ENCODE data around the gene HNRNPH1. TPM values are rescaled to one million over a fixed set of nuclear protein-coding genes. Genes with fewer than 3 reads are reported as not detected.
"Not testable (repeated sequence)": the region's sequence is repeated elsewhere in the genome, so short reads cannot be mapped to it uniquely, and the experiment has no call there.

The HNRNPH1 gene
- total RNA-seq, 1 experiment from 2014 or later: 723 TPM

DNA sequence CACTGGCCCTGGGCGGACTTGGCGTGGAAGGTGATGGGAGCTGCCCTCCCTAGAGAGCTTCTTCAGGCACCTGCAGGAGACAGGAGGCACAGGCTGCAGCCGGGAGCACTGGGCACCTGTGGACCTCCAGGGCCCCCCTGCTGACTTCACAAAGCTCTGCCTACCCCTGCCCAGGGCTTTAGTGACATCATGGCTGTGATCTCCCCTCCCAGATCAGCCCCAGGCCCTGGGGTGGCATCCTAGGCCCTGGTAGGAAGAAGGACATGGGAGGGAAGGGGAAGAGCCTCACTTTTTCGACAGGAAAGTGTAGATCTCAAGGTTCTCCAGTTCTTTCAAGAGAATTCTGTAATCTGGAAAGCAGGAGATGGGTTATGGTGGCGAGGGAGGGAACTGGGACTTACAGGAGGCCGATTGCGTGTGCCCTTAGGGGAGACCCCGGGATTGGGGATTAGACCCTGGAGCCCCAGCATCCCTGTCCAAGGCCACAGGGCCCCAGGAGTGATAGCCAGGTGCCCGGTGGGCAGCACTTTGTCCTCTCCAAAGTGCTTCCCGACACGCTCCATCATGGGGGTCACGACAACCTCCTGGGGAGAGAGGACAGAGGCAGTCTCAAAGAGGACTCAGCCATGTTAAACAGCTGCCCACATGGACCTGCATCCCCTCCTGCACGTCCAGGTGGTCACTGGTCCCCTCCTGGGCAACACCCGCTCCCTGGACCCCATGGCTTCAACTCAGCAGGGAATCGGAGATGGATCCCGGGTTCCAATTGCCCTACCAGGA lies 19.9 kb upstream of the HNRNPH1 start:
- POLR2A ChIA-PET (ENCODE audit: unreplicated experiment): interaction anchor here (0.6 to 0.7 kb wide), 2 partner anchors 36 to 648 kb away, joined by 3 read pairs; no protein-coding TSS in a partner anchor
- H3K4me3 ChIP-seq; intact Hi-C loops (cut with micrococcal nuclease; ENCODE audit: unreplicated experiment); H3K4me2 ChIP-seq; DNase-seq; CTCF ChIA-PET; H4K20me1 ChIP-seq (ENCODE audit: insufficient read depth); H3K36me3 ChIP-seq (ENCODE audit: low read depth); H3K4me1 ChIP-seq (replicated peaks; ENCODE audit: insufficient read depth); BruUV-seq (replicated peaks); H3K27ac ChIP-seq; H3K9me2 ChIP-seq (ENCODE audit: insufficient read depth); H2AFZ ChIP-seq; H3K79me2 ChIP-seq (ENCODE audit: low read depth); H3F3A ChIP-seq (ENCODE audit: insufficient read depth, low read depth); H3K9me3 ChIP-seq (ENCODE audit: insufficient read depth, low read depth): not testable (repeated sequence)
- H3K27me3 ChIP-seq (ENCODE audit: insufficient read depth, low read depth): peaks cover 21% of the 10 kb centered on the region

DNA sequence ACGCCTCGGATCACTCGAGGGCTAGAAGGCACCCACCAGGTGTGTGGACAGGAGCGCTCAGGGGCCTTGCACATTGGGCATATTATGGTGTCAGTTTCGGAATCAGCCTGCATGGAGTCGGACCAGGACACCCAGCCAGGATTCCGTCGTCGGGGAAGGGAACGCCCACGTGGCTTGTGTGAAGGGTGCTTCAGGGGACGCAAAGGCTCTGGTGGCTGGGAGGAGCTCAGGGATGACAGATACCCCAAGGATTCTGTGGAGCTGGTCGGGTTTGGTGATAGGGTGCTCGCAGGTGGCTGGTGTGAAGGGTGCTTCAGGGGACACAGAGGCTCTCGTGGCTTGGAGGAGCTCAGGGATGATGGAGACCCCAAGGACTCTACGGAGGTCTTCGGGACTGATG lies 19.2 kb upstream of the HNRNPH1 start:
- BruUV-seq (replicated peaks); H3K79me2 ChIP-seq (ENCODE audit: low read depth); POLR2A ChIA-PET (ENCODE audit: unreplicated experiment); H3F3A ChIP-seq (ENCODE audit: insufficient read depth, low read depth); CTCF ChIA-PET; H3K9me3 ChIP-seq (ENCODE audit: insufficient read depth, low read depth); H3K27ac ChIP-seq; H3K9me2 ChIP-seq (ENCODE audit: insufficient read depth); H3K36me3 ChIP-seq (ENCODE audit: low read depth); DNase-seq; H2AFZ ChIP-seq; H4K20me1 ChIP-seq (ENCODE audit: insufficient read depth); intact Hi-C loops (cut with micrococcal nuclease; ENCODE audit: unreplicated experiment); H3K4me1 ChIP-seq (replicated peaks; ENCODE audit: insufficient read depth); H3K4me2 ChIP-seq; H3K4me3 ChIP-seq: not testable (repeated sequence)
- H3K27me3 ChIP-seq (ENCODE audit: insufficient read depth, low read depth): peaks cover 20% of the 10 kb centered on the region

DNA sequence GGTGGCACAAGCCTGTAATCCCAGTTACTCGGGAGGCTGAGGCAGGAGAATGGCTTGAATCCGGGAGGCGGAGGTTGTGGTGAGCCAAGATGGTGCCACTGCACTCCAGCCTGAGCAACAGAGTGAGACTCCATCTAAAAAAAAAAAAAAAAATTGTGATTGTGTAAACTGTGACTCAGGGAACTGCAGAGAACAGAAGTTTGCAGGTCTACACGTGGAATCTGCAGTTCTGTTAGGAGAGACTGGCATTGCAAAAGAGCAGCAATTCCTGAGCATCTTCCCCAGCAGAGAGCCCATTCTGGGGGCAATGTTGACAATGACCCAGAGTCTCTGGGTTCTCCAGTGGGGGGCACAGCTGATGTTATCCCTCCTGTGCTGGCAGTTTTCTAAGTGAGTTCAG lies 18.3 kb upstream of the HNRNPH1 start:
- POLR2A ChIA-PET (ENCODE audit: unreplicated experiment); DNase-seq; H3K9me2 ChIP-seq (ENCODE audit: insufficient read depth); H3K4me3 ChIP-seq; H3K36me3 ChIP-seq (ENCODE audit: low read depth); H3F3A ChIP-seq (ENCODE audit: insufficient read depth, low read depth); intact Hi-C loops (cut with micrococcal nuclease; ENCODE audit: unreplicated experiment); CTCF ChIA-PET; BruUV-seq (replicated peaks); H3K27ac ChIP-seq; H3K4me2 ChIP-seq; H3K9me3 ChIP-seq (ENCODE audit: insufficient read depth, low read depth); H2AFZ ChIP-seq; H3K79me2 ChIP-seq (ENCODE audit: low read depth); H3K4me1 ChIP-seq (replicated peaks; ENCODE audit: insufficient read depth); H4K20me1 ChIP-seq (ENCODE audit: insufficient read depth): not testable (repeated sequence)
- peaks cover 16% of the 10 kb centered on the region for H3K27me3 ChIP-seq (ENCODE audit: insufficient read depth, low read depth)

DNA sequence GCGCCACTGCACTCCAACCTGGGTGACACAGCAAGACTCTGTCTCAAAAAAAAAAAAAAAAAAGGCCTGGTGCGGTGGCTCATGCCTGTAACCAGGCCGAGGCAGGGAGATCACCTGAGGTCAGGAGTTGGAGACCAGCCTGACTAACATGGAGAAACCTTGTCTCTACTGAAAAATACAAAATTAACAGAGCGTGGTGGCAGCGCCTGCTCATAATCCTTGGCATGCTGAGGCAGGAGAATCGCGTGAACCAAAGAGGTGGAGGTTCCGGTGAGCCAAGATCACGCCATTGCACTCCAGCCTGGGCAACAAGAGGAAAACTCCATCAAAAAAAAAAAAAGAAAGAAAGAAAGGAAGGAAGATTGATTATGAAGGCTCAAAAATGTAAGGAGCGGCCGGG lies 15.8 kb upstream of the HNRNPH1 start:
- H3K4me2 ChIP-seq: not testable (repeated sequence)

DNA sequence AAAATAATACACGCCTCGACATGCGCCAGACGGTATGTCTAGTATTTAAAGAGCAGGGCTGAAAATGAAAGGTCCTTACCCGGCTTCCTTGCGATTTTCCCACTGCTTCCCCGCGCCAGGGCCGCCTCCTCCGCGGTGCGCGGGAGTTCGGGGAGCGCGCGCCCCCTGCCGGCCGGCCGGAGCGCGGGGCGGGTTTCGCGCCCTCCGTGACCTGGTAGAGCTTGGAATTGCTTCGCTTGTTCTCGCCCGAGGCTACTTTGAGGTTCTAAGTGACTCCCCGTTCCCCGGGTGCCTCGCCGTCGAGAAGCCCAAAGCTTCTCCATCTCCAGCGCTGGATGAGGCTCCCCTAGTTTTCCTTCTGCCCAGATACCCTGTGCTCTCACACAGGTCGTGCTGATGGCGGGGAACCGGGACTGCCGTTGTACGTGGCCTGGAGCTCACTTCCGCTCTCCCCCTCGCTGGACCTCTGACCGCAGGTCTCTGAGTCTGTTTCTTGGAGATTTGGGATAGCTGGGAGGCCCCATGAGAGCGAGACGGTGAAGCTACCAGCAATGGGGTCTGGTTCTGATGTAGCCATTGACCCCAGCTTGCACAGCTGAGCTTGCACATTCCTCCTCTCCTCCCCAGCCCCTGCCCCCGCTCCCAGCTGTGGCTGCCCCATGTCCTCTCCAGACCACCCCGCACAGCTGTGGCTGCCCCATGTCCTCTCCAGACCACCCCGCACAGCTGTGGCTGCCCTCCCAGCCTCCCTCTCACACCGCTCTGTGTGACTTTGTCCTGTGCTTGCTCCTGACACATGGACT lies 11.1 kb upstream of the HNRNPH1 start:
- not testable (repeated sequence) for H3K79me2 ChIP-seq (ENCODE audit: low read depth)

More for the DNA sequence above, 15.8 kb upstream of the HNRNPH1 start:
- H3K4me3 ChIP-seq; H3K27ac ChIP-seq; H3K79me2 ChIP-seq (ENCODE audit: low read depth); CTCF ChIA-PET; H2AFZ ChIP-seq; H3K9me3 ChIP-seq (ENCODE audit: insufficient read depth, low read depth); H3K9me2 ChIP-seq (ENCODE audit: insufficient read depth); H4K20me1 ChIP-seq (ENCODE audit: insufficient read depth); H3K27me3 ChIP-seq (ENCODE audit: insufficient read depth, low read depth); H3K36me3 ChIP-seq (ENCODE audit: low read depth); POLR2A ChIA-PET (ENCODE audit: unreplicated experiment); DNase-seq; intact Hi-C loops (cut with micrococcal nuclease; ENCODE audit: unreplicated experiment); BruUV-seq (replicated peaks); H3F3A ChIP-seq (ENCODE audit: insufficient read depth, low read depth); H3K4me1 ChIP-seq (replicated peaks; ENCODE audit: insufficient read depth): not testable (repeated sequence)

DNA sequence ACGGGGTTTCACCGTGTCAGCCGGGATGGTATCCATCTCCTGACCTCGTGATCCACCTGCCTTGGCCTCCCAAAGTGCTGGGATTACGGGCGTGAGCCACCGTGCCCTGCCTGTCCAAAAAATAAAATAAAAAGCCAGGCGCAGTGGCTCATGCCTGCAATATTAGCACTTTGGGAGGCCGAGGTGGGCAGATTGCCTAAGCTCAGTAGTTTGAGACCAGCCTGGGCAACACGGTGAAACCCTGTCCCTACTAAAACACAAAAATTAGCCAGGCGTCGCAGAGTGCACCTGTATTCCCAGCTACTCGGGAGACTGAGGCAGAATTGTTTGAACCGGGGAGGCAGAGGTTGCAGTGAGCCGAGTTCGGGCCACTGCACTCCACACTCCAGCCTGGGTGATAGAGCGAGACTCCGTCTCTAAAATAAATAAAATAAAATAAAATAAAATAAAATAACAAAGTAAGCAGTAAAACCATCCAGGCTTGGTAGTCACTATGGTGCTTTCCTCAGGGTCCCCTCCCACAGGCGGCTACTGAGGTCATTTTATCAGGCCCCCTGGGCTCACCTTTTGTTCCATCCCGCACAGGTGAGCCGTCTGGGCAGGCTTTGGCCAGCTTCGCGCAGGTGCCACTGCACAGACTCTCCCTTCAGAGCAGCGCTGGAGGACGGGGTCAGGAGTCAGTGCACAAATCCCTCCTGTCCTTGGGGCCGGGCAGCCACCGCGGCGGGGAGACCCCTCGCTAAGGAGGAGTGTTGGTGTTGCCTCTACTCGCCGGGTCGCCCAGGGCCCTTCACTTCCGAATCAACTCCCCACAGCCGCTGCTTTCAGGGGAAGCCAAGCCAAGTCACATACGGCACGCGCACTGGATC lies 10.3 kb upstream of the HNRNPH1 start:
- CTCF ChIA-PET: interaction anchor here (0.6 to 0.8 kb wide), 3 partner anchors 10 to 63 kb away, joined by 4 to 10 read pairs (median 10); no protein-coding TSS in a partner anchor
- H3K27me3 ChIP-seq (ENCODE audit: insufficient read depth, low read depth); H3K27ac ChIP-seq; H3K79me2 ChIP-seq (ENCODE audit: low read depth); H3K4me1 ChIP-seq (replicated peaks; ENCODE audit: insufficient read depth); BruUV-seq (replicated peaks); POLR2A ChIA-PET (ENCODE audit: unreplicated experiment); H3K36me3 ChIP-seq (ENCODE audit: low read depth); H3K4me3 ChIP-seq; DNase-seq; H3K9me2 ChIP-seq (ENCODE audit: insufficient read depth); H3F3A ChIP-seq (ENCODE audit: insufficient read depth, low read depth); H3K9me3 ChIP-seq (ENCODE audit: insufficient read depth, low read depth); H4K20me1 ChIP-seq (ENCODE audit: insufficient read depth); intact Hi-C loops (cut with micrococcal nuclease; ENCODE audit: unreplicated experiment); H2AFZ ChIP-seq: not testable (repeated sequence)
- peak overlapping the region; percentile 73 for H3K4me2 ChIP-seq

More for the DNA sequence above, 11.1 kb upstream of the HNRNPH1 start:
- H3K36me3 ChIP-seq (ENCODE audit: low read depth); H3F3A ChIP-seq (ENCODE audit: insufficient read depth, low read depth); H3K9me2 ChIP-seq (ENCODE audit: insufficient read depth); BruUV-seq (replicated peaks); H3K9me3 ChIP-seq (ENCODE audit: insufficient read depth, low read depth); DNase-seq; H2AFZ ChIP-seq; H3K27ac ChIP-seq; H3K4me3 ChIP-seq; H3K4me1 ChIP-seq (replicated peaks; ENCODE audit: insufficient read depth); H3K4me2 ChIP-seq; H4K20me1 ChIP-seq (ENCODE audit: insufficient read depth); intact Hi-C loops (cut with micrococcal nuclease; ENCODE audit: unreplicated experiment); CTCF ChIA-PET; POLR2A ChIA-PET (ENCODE audit: unreplicated experiment); H3K27me3 ChIP-seq (ENCODE audit: insufficient read depth, low read depth): not testable (repeated sequence)
